Measurements from ENCODE around the gene CORO2A.

CORO2A gene

DNA sequence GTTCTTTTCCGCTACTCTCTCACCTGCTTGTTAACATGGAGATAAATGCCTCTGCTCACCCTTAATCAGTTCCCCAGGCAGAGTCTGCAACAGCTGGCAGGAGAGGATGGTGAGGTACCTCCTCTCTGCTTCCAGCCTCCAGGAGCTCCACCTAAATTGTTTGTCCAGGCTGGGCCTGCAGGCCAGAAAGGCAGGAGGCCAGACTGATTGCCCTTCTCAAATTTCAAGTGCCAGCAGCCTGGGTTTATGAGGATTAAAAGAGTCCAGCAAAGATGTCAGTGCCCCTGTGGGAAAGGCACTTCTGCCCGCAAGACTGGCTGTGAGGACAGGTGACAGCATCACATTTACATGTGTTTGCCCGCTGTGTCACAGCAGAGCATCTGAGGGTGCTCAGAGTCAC is 19.8 kb downstream of the CORO2A start:
- DNase-seq (ENCODE audit: low read depth in 2 of 2) = no peak

DNA sequence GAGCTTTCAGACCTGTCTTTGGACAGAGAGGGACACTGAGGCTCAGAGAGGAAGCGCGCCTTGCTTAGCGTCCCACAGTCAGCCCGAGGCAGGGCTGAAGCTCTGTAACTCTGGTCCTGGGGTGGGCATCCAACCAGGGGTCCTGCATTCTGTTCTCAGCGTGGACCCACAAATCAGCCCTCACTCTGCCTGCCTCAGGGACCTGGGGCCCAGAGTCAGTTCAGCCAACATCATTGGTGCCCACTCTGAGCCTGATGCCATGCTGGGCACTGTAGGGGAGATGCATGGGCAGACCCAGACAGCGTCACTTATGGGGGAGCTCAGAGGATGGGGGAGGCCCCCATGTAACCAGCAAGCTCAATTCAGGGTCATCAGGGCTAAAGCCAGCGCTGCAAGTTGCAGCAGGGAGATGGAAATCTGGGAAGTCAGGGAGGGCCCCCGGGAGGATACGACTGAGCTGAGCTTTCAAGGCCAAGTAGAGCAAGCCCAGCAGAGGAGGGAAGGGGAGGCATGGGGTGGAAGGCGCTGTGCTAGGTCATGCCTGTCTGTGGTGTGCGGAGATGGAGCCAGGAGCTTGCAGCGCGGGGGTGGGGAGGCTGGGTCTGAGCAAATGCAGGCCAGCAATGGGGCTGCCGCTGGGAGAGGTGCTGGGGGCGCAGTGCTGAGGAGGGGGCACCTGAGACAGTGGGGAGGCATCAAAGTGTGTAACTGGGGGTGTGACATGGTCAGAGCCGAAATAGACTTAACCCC is 21.1 kb downstream of the CORO2A start:
- no peak for DNase-seq (ENCODE audit: low read depth in 2 of 2)

DNA sequence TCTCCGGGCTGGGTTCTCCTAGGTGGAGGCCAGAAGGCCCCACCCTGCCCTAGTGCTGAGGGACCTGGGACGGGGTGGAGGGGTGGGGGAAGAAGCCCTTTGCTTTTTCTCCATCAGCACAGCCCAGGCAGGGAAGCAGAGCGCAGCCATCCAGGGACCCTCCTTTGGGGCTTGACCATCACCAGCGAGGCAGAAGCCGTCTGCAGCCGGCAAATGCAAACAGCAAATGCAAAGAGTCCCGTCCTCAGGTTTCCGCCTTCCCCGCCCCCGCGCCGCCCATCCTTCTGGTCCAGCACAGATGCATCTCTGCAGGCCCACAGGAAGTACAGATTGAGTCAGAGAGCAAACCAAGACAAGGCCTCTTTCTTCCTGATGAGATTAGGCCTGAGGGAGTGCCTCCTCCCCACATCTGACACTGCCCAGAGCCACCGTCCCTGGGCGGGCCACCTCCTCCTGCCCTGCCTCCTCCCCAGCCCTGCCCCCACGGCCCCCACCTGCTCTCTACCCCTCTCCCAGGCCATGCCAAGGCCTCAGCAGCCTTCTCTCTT is 23.4 kb downstream of the CORO2A start:
- DNase-seq (ENCODE audit: low read depth in 2 of 2) = peak in 1 of 2 donors; percentile 37

DNA sequence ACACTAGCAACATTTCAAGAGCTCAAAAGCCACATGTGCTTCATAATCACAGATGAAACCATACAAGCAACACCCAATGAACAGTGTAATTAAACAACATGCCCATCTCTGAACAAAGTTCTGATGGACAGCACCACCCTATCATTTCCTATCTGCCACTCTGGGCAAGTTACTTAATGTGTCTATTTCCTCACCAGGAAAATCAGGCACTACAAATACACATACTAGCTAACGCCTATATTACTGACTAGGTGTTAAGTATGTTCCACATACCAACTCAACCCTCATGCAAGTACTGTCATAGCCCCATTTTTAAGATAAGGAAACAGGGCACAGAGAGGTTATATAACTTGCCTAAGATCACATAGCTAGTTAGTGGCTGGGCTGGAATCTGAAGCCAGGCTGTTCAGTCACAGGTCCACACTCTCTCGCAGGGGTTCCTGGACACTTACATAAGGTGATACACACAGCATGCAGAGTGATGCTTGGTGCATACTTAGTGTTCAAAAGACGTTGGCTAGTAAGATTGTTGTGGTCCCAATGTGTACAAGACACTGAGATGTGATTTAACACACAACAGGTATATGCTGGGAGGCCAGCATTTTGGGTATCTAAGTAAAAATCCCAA is 24.2 kb downstream of the CORO2A start:
- no peak for DNase-seq (ENCODE audit: low read depth in 2 of 2)

DNA sequence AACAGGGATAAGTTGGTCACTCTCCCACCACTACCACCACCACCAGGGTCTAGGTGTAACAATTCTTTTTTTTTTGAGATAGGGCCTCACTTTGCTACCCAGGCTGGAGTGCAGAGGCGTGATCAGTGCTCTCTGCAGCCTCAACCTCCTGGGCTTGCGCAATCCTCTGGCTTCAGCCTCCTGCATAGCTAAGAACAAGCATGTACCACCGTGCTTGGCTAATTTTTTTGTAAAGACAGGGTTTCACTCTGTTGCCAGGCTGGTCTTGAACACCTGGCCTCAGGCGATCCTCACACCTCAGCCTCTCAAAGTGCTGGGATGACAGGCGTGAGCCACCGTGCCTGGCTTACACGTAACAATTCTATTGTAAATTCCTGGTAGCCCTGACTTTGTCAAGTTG is 27.5 kb downstream of the CORO2A start:
- DNase-seq (ENCODE audit: low read depth in 2 of 2) = no peak

DNA sequence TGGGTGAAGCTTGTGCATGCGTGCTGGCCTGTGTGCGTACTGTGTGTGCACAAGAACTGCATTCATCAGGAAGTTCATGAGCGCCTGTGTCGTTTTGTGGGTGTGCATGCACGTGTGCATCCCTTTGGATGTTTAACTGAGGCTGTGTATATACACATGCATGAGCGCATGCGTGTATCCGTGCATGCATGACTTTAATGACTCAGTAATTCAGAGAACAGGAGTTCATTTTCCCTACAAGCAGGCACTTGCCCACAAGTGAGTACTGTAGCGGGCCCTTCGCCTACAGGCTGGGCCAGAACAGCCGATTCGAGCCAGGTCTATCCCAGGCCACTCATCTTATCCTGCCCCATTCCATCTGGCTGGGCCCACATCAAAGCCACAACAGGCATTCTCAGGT is 29.8 kb downstream of the CORO2A start:
- DNase-seq (ENCODE audit: low read depth in 2 of 2) = no peak

DNA sequence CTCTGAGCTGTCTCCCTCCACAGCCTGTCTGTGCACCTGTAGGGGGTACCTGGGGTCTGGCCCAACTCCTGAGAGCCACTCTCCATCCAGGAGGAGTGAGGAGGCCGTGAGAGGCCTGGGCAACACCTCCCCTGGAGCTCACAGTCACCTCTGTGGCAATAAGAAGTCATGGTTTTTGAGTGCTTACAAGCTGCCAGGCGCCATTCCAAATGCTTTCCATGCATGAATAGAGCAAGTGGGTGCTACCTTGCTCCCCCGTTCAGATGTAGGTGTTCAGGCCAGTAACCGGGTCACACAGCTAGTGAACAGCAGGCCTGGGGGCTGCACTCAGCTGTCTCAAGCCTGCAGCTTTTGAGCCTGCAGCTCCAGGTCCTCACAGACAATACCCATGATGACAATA is 30.6 kb downstream of the CORO2A start:
- no peak for DNase-seq (ENCODE audit: low read depth in 2 of 2)

DNA sequence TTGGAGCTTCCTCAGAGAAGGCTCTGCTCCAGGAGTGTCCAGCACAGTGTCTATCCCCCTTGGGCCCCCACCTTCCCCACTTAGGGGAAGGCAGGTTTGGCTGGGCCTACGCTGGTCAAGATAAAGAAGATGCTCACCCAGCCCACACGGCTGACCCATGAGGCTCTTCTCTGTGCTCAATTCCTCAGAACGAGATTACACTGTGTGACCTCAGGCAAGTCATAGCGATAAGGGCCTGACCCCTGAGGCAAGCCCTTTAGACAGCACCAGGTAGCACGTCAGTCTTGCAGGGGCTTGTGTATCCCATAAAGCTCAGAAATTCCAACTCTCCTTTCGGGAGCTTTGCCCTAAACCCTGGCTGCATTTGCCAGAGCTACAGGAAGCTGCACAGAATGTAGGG is 32.6 kb downstream of the CORO2A start:
- no peak for DNase-seq (ENCODE audit: low read depth in 2 of 2)

DNA sequence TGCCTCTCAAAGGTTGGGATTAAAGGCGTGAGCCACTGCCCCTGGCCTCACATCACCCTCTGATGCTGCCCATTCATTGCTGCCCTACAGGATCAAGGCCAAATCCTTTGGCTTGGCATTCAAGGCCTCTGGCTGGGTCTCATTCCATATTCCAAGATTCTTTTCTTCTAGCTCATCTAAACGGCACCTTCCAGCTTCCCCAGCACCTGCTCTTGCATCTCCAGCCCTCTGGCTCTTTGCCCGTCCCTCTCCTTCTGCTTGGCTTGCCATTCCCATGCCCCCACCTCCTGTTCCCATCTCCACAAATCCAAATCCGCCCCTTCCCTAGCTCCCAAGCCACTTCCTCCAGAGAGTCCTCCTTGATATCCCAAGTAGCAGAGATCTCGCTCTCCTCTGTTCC is 33.1 kb downstream of the CORO2A start:
- DNase-seq (ENCODE audit: low read depth in 2 of 2) = no peak

DNA sequence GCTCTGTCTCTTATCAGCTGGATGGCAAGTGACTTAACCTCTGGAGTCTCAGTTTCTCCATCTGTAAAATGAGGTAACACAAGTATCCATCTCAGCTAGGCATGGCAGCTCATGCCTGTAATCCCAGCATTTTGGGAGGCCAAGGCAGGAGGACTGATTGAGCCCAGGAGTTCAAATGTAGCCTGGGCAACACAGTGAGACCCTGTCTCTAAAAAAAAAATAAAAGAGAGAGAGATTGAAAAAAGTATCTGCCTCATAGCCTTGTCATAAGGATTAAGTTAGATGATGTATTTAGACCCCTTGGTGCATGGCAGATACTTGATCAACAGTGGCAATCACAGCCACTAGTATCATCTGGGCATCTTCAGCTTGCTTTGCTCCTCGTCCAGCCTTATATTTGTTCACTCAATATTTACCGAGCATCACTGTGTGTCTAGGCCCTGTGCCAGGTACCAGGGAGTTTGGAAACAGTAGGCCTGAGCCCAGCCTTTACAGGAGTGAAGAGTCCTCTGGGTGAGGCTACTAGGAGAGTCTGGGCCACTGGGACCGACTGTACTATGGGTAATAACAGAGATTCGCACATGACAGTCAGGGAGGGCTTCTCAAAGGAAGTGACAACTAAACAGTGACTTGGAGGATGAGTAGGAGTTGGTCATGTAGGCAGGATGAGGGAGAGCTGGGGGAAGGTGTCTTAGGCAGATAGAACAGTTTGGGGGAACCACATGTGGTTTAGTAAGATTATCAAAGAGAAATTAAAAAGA is 34.2 kb downstream of the CORO2A start:
- DNase-seq (ENCODE audit: low read depth in 2 of 2) = no peak

DNA sequence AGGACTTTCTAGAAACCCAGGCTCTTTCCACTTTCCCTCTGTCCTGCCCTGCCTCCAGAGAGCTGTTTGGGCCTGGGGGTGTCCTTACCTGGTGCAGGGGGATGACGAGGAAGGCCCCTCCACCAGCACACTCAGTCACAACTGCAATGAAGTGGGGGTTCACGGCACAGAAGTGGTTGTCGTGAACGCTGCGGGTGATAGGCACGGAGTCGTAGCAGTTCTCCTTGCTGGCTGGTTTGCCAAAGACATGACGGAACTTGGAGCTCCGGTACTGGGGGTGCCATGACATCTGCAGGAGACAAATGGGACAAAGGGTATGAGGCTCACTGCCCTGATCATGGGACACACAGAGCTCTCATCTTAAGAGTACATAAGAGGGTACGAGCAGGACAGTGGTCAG is 35.1 kb downstream of the CORO2A start:
- DNase-seq (ENCODE audit: low read depth in 2 of 2) = no peak

DNA sequence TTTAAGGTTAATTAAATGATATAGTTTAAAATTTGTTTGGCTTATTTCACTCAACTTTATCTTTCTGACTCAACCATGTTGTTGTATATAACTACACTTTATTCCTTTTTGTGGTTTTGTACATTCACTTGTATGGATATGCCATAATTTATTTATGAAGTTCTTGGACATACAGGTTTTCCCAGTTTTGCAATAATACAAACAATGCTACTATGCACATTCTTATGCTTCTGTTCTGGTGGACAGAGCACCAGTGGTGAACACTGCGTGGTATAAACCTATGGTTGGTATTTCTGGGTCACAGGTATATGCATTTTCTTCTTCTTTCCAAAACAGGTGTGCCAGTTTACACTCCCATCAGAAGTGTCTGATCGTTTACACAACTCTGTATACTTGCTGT is 37.8 kb downstream of the CORO2A start:
- no peak for DNase-seq (ENCODE audit: low read depth in 2 of 2)

DNA sequence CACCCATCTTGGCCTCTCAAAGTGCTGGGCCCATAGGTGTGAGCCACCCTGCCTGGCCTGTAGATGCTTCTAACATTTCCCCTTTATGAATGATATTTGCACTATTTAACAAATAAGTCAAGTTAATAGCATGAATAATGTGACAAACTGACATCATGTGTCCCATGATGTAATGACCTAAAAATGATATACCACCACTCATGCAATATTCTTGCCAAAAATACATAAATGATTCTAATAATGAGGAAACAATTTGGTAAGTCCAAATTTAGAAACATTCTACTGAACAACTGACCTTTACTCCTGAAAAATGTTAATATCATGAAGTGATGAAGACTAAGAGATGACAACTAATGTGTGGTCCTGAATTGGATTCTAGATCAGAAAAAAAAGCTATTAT is 39.9 kb downstream of the CORO2A start:
- no peak for DNase-seq (ENCODE audit: low read depth in 2 of 2)

DNA sequence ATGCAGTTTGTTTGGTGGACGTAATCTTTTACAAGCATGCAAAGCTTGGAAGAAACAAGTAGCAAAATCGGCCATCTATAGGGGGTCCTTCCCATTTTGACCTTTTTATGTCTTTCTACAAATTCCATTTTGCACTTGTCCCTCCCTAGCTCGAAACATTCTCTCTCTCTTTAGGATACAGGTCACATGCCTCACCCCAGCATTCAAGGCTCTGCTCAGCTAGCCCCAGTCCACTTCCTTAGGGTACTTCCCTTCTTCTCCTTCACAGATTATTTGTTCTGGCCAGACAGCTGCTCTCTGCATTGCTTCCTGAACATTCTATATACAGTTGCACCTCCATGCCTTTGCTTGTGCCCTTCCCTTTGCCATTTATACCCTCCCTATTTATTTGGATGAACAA is 41.7 kb downstream of the CORO2A start:
- no peak for DNase-seq (ENCODE audit: low read depth in 2 of 2)

DNA sequence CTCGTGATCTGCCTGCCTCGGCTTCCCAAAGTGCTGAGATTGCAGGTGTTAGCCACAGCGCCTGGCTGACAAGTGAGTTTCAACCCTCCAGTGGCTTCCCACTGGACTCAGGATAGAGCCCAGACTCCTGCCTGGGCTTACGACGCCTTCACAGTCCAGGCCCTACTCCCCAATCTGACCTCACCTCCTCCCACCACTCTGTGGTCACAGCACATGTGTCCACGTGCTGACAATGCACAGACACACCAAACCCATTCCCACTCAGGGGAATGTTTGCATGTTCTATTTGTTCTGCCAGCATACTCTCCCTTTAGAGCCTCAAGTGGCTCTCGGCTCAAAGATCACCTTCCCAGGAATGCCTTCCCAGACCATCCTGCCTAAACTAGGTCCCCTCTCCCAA is 42.3 kb downstream of the CORO2A start:
- DNase-seq (ENCODE audit: low read depth in 2 of 2) = no peak

DNA sequence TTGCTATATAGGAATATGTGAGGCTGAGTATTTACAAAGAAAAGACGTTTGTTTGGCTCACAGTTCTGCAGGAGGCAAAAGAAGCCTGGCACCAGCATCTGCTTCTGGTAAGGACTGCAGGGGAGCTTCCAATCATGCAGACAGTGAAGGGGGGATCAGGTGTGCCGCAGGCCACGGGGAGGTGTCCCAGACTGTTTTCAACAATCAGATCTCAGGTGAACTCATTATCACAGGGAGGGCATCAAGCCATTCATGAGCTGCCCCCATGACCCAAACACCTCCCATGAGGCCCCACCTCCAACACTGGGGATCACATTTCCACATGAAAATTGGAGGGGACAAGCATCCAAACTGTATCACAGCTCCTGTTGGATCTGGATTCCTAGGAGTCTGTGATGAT is 43.0 kb downstream of the CORO2A start:
- no peak for DNase-seq (ENCODE audit: low read depth in 2 of 2)

DNA sequence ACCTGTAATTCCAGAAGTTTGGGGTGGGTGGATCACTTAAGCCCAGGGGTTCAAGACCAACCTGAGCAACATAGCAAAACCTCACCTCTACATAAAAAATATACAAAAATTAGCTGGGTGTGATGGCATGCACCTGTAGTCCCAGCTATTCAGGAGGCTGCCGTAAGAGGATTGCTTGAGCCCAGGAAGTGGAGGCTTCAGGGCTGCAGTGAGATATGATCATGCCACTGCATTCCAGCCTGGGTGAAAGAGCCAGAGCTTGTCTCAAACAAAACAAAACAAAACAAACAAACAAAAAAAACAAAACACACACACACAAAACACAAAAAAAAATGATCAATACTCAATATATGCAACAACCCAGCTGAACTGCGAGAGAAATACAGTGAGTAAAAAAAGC is 44.0 kb downstream of the CORO2A start:
- DNase-seq (ENCODE audit: low read depth in 2 of 2) = no peak

DNA sequence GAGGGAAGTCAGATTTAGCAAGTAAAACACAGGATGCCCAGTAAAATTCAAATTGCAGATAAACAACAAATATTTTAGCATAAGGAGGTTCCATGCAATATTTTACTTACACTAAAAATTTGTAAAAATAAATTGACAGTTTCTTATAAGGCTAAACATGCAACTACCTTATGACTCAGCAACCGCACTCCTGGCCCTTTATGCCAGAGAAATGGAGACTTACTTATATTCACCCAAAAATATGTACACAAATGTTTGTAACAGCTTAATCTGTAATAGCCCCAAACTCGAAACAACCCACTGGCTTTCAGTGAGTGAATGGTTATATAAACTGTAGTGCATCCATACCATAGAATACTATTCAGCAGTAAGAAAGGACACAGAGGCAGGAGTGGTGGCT is 44.9 kb downstream of the CORO2A start:
- no peak for DNase-seq (ENCODE audit: low read depth in 2 of 2)

DNA sequence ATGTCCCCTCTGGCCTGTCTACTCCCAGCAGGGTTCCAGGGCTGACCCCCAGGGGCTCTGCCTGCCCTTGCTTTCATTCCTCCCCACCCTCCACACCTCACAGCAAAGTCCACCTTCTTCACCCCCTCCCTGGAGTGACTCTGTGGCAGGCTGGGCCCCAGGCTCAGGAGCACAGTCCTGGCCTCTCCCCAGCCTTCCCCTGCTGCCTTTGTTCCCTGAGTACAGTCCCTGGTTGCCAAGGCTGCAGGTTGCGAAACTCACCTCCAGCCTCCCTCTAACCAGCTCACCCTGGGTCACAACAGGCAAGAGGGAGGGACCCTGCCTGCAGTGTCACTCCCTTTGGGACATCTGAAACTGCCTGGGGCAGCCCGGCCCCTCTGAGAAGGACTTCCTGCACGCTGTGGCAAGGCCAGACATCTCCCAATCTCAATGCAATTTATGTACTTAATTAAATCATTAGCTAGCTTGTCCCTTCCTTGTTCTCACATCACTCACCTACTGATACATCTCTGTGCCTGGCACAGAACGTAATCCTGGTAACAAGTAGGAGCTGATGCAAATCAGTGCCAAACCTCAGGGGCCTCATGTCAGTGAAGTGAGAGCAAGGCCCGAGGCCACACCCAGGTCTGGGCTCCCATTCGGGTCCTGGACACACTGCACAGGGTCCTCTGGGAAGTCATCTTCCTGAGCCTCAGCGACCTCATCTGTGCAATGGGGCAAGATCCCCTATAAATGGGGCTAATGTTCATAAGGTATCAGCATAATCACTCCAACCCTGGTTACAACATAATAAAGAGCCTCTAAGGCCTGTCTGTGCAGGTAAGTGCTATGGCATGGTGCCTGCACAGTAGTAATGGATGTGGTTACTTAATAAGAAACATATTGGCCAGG is 46.1 kb downstream of the CORO2A start:
- DNase-seq (ENCODE audit: low read depth in 2 of 2) = no peak

DNA sequence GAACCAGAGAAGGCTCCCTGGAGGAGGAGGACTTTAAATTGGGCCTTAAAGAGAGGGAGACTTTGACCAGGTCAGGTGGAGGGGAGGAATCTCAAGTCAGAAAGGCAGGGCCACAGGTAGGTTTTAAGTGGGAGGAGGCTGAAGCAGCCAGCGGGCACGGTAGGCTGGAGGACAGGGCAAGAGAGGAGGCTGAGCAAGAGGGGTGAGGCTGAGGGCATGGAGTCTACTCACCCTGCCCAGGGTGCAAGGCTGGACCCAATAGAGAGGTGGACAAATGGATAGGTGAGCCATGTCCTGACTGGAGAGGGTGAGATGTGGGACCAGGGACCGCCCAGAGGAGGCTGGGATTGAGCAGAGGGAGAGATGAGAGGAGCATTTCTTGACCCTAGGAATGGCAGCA is 47.8 kb downstream of the CORO2A start:
- DNase-seq (ENCODE audit: low read depth in 2 of 2) = no peak

DNA sequence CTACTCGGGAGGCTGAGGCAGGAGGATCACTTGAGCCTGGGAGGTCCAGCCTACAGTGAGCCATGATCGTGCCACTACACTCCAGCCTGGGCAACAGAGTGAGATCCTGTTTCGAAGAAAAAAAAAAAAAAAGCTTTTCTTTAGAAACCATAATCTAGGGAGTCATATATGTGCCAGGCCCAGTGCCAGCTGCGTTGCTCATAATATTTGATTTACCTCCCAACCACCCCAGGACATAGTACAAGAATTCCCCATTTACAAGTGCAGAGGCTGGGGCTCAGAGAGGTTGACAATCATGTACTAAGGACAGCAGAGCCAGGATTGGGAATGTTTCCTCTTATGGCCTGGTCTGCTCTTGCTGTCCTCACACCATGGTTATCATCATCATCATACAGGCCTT is 48.4 kb downstream of the CORO2A start:
- DNase-seq (ENCODE audit: low read depth in 2 of 2) = no peak
